ENCODE data around the gene TBPL2. TPM values are rescaled to one million over a fixed set of nuclear protein-coding genes. Genes with fewer than 3 reads are reported as not detected.
"Not testable (repeated sequence)": the region's sequence is repeated elsewhere in the genome, so short reads cannot be mapped to it uniquely, and the experiment has no call there.

The TBPL2 gene
- total RNA-seq, 1 donor: not detected

- no peaks in the 10 kb centered on the region for H3K27me3 ChIP-seq (ENCODE audit: insufficient read depth, low read length)
- no peak overlapping the region for H3K4me3 ChIP-seq (ENCODE audit: low read length)
- no peaks in the 10 kb centered on the region for H3K9me3 ChIP-seq (ENCODE audit: low read depth, low read length)
- H3K4me1 ChIP-seq (ENCODE audit: insufficient read depth, low read length): no peaks in the 10 kb centered on the region
Observed at GRCh38 chr14:55427439-55427838, 13.0 kb downstream of the TBPL2 start.

GRCh38 chr14:55426891-55427290, 13.5 kb downstream of the TBPL2 start:
- H3K27me3 ChIP-seq (ENCODE audit: insufficient read depth, low read length): no peaks in the 10 kb centered on the region
- H3K4me3 ChIP-seq (ENCODE audit: low read length): no peak overlapping the region
- H3K4me1 ChIP-seq (ENCODE audit: insufficient read depth, low read length): no peaks in the 10 kb centered on the region
- no peaks in the 10 kb centered on the region for H3K9me3 ChIP-seq (ENCODE audit: low read depth, low read length)

- H3K4me1 ChIP-seq (ENCODE audit: insufficient read depth, low read length): no peaks in the 10 kb centered on the region
- H3K4me3 ChIP-seq (ENCODE audit: low read length): no peak overlapping the region
- no peaks in the 10 kb centered on the region for H3K9me3 ChIP-seq (ENCODE audit: low read depth, low read length)
- no peaks in the 10 kb centered on the region for H3K27me3 ChIP-seq (ENCODE audit: insufficient read depth, low read length)
Observed at GRCh38 chr14:55425091-55425490, 15.3 kb downstream of the TBPL2 start.

GRCh38 chr14:55423969-55424368, 16.4 kb downstream of the TBPL2 start:
- no peaks in the 10 kb centered on the region for H3K27me3 ChIP-seq (ENCODE audit: insufficient read depth, low read length)
- H3K9me3 ChIP-seq (ENCODE audit: low read depth, low read length): no peaks in the 10 kb centered on the region
- no peak overlapping the region for H3K4me3 ChIP-seq (ENCODE audit: low read length)
- no peaks in the 10 kb centered on the region for H3K4me1 ChIP-seq (ENCODE audit: insufficient read depth, low read length)

- not testable (repeated sequence) for H3K9me3 ChIP-seq (ENCODE audit: low read depth, low read length); H3K27me3 ChIP-seq (ENCODE audit: insufficient read depth, low read length); H3K4me1 ChIP-seq (ENCODE audit: insufficient read depth, low read length); H3K4me3 ChIP-seq (ENCODE audit: low read length)
Observed at GRCh38 chr14:55422338-55422737, 18.1 kb downstream of the TBPL2 start.

- no peaks in the 10 kb centered on the region for H3K27me3 ChIP-seq (ENCODE audit: insufficient read depth, low read length)
- no peak overlapping the region for H3K4me3 ChIP-seq (ENCODE audit: low read length)
- no peaks in the 10 kb centered on the region for H3K4me1 ChIP-seq (ENCODE audit: insufficient read depth, low read length)
- no peaks in the 10 kb centered on the region for H3K9me3 ChIP-seq (ENCODE audit: low read depth, low read length)
Observed at GRCh38 chr14:55419663-55420062, 20.8 kb downstream of the TBPL2 start.

GRCh38 chr14:55418411-55418810, 22.0 kb downstream of the TBPL2 start:
- Histone ChIP-seq H3K9me3 (ENCODE audit: low read depth, low read length) (no peaks in the 10 kb centered on the region), H3K4me3 (ENCODE audit: low read length) (no peak overlapping the region), H3K27me3 (ENCODE audit: insufficient read depth, low read length) (no peaks in the 10 kb centered on the region)

GRCh38 chr14:55417955-55418354, 22.5 kb downstream of the TBPL2 start:
- no peaks in the 10 kb centered on the region for H3K9me3 ChIP-seq (ENCODE audit: low read depth, low read length)
- no peak overlapping the region for H3K4me3 ChIP-seq (ENCODE audit: low read length)
- no peaks in the 10 kb centered on the region for H3K4me1 ChIP-seq (ENCODE audit: insufficient read depth, low read length)
- H3K27me3 ChIP-seq (ENCODE audit: insufficient read depth, low read length): no peaks in the 10 kb centered on the region

More at GRCh38 chr14:55418411-55418810, 22.0 kb downstream of the TBPL2 start:
- H3K4me1 ChIP-seq (ENCODE audit: insufficient read depth, low read length): no peaks in the 10 kb centered on the region

- Histone ChIP-seq H3K4me3 (ENCODE audit: low read length) (no peak overlapping the region), H3K4me1 (ENCODE audit: insufficient read depth, low read length) (peaks cover 5% of the 10 kb centered on the region)
Observed at GRCh38 chr14:55416866-55417265, 23.6 kb downstream of the TBPL2 start.

GRCh38 chr14:55414551-55414950, 25.9 kb downstream of the TBPL2 start:
- Histone ChIP-seq H3K27me3 (ENCODE audit: insufficient read depth, low read length) (no peaks in the 10 kb centered on the region), H3K9me3 (ENCODE audit: low read depth, low read length) (no peaks in the 10 kb centered on the region), H3K4me1 (ENCODE audit: insufficient read depth, low read length) (peaks cover 16% of the 10 kb centered on the region), H3K4me3 (ENCODE audit: low read length) (no peak overlapping the region)

More at GRCh38 chr14:55416866-55417265, 23.6 kb downstream of the TBPL2 start:
- Histone ChIP-seq H3K27me3 (ENCODE audit: insufficient read depth, low read length) (no peaks in the 10 kb centered on the region), H3K9me3 (ENCODE audit: low read depth, low read length) (no peaks in the 10 kb centered on the region)

GRCh38 chr14:55412676-55413075, 27.7 kb downstream of the TBPL2 start:
- Histone ChIP-seq H3K27me3 (ENCODE audit: insufficient read depth, low read length) (no peaks in the 10 kb centered on the region), H3K4me3 (ENCODE audit: low read length) (no peak overlapping the region), H3K9me3 (ENCODE audit: low read depth, low read length) (no peaks in the 10 kb centered on the region), H3K4me1 (ENCODE audit: insufficient read depth, low read length) (peaks cover 16% of the 10 kb centered on the region)

GRCh38 chr14:55411426-55412389, 28.7 kb downstream of the TBPL2 start, which contains the start of gene ATG14:
TSS of gene ATG14 (minus strand) at chr14:55411830. CDS start at chr14:55411822, 8 bp downstream.
- Histone ChIP-seq H3K4me3 (ENCODE audit: low read length) (peak within 1 kb of the TSS; percentile 89), H3K9me3 (ENCODE audit: low read depth, low read length) (no peaks in the 10 kb centered on the region), H3K4me1 (ENCODE audit: insufficient read depth, low read length) (peaks cover 16% of the 10 kb centered on the region), H3K27me3 (ENCODE audit: insufficient read depth, low read length) (no peaks in the 10 kb centered on the region)

GRCh38 chr14:55410876-55411275, 29.5 kb downstream of the TBPL2 start:
- Histone ChIP-seq H3K4me3 (ENCODE audit: low read length) (peak overlapping the region; percentile 89), H3K9me3 (ENCODE audit: low read depth, low read length) (no peaks in the 10 kb centered on the region), H3K27me3 (ENCODE audit: insufficient read depth, low read length) (no peaks in the 10 kb centered on the region), H3K4me1 (ENCODE audit: insufficient read depth, low read length) (peaks cover 16% of the 10 kb centered on the region)

GRCh38 chr14:55404173-55404854, 36.1 kb downstream of the TBPL2 start:
- Histone ChIP-seq H3K4me1 (ENCODE audit: insufficient read depth, low read length) (no peaks in the 10 kb centered on the region), H3K27me3 (ENCODE audit: insufficient read depth, low read length) (no peaks in the 10 kb centered on the region), H3K9me3 (ENCODE audit: low read depth, low read length) (no peaks in the 10 kb centered on the region), H3K4me3 (ENCODE audit: low read length) (no peak overlapping the region)

- Histone ChIP-seq H3K4me3 (ENCODE audit: low read length) (no peak overlapping the region), H3K9me3 (ENCODE audit: low read depth, low read length) (no peaks in the 10 kb centered on the region), H3K4me1 (ENCODE audit: insufficient read depth, low read length) (no peaks in the 10 kb centered on the region), H3K27me3 (ENCODE audit: insufficient read depth, low read length) (no peaks in the 10 kb centered on the region)
Observed at GRCh38 chr14:55401751-55402150, 38.7 kb downstream of the TBPL2 start.
